Omental fat pad (tissue), 4 donors: ENCODE results near the gene NOD1. TPM values are rescaled to one million over a fixed set of nuclear protein-coding genes. Genes with fewer than 3 reads are reported as not detected.
"Not testable (repeated sequence)": the region's sequence is repeated elsewhere in the genome, so short reads cannot be mapped to it uniquely, and the experiment has no call there.

Experiments
- ATAC-seq: fragments of 150-250 bp; one replicate; pipeline ENCODE4 v1.9.1; 2016; ENCODE audit warnings: mild to moderate bottlenecking, moderate library complexity; ENCODE audit not compliant: low FRiP score
- DNase-seq: peaks from one replicate; pipeline ENCODE4 v3.0.0-alpha.2; 2019; ENCODE audit warnings: low spot score
- total RNA-seq, 4 donors: library from RNA; depleted of rRNA; stranded (reverse); fragments of >200 nt; gene quantifications; one replicate each; pipeline ENCODE4 v1.1.0, GENCODE V29; 2016
- TF ChIP-seq, protein P1 (sequence below), 3 donors: fragments of 450-650 bp; IDR thresholded peaks; one replicate each; pipeline ENCODE4 v1.5.1; 2016 to 2017; ENCODE audit warnings: antibody characterized with exemption in 3 of 3, mild to moderate bottlenecking in 3 of 3, moderate library complexity in 2 of 3

Gene NOD1
- total RNA-seq, 4 donors from 2014 or later = 18.8 to 48.7 (median 33.3) TPM

DNA sequence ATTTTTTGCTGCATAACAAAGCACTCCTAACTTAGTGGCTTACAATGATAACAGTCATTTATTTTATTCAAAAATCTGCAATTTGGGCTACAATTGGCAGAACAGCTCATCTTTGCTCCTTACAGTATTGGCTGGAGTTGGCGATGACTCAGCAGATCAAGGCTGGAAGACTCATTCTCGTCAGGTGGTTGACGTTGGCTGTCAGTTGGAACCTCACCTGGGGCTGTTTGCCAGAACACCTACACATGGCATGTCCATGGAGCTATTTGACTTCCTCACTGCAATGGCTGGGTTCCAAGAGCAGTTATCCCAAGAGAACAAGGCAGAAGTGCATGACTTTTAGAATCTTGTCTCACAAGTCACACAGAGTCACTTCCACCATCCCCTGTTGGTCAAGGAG, 75.1 kb downstream of the NOD1 start:
- TF ChIP-seq, protein P1, sequence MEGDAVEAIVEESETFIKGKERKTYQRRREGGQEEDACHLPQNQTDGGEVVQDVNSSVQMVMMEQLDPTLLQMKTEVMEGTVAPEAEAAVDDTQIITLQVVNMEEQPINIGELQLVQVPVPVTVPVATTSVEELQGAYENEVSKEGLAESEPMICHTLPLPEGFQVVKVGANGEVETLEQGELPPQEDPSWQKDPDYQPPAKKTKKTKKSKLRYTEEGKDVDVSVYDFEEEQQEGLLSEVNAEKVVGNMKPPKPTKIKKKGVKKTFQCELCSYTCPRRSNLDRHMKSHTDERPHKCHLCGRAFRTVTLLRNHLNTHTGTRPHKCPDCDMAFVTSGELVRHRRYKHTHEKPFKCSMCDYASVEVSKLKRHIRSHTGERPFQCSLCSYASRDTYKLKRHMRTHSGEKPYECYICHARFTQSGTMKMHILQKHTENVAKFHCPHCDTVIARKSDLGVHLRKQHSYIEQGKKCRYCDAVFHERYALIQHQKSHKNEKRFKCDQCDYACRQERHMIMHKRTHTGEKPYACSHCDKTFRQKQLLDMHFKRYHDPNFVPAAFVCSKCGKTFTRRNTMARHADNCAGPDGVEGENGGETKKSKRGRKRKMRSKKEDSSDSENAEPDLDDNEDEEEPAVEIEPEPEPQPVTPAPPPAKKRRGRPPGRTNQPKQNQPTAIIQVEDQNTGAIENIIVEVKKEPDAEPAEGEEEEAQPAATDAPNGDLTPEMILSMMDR (IDR thresholded peaks at IDR 0.05) = no peak
- DNase-seq = no peak
- ATAC-seq = no peak

DNA sequence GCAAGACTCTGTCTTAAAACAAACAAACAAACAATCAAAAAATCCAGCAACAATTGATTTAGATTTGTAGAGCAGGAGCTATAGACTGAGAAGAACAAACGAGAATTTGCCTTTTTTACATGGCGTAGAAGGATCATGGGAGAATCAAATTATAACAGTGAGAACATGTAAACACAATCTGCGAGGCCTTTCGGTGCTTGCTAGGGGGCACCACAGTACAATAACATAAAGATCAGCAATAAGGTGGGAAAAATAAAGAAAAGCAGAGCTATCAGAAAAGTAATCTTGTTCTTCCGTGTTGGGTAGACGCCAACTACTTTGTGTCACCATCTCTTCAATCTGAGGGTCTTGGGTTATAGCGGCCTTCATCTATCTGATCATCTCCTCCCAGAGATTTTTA, 82.2 kb downstream of the NOD1 start:
- DNase-seq (no peak), ATAC-seq (no peak)
- TF ChIP-seq, protein P1 (IDR thresholded peaks at IDR 0.05) = no peak

DNA sequence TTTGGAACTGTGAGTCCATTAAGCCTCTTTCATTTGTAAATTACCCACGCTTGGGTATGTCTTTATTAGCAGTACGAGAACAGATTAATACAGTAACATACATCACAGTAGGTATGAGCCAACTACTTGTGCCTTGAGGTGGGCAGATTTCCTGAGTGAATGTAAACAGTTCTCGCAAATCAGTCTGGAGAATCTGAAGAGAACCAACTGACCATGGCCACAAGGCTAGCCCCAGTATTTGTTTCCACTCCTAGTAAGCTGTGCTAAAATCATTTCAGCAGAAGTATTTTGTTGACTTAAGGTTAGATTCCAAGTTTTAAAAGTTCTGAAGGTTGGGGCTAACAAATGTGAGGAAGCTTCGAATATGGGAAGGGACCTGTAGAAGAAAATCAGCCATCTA, 82.9 kb downstream of the NOD1 start:
- TF ChIP-seq, protein P1 (IDR thresholded peaks at IDR 0.05) = no peak
- no peak for ATAC-seq

DNA sequence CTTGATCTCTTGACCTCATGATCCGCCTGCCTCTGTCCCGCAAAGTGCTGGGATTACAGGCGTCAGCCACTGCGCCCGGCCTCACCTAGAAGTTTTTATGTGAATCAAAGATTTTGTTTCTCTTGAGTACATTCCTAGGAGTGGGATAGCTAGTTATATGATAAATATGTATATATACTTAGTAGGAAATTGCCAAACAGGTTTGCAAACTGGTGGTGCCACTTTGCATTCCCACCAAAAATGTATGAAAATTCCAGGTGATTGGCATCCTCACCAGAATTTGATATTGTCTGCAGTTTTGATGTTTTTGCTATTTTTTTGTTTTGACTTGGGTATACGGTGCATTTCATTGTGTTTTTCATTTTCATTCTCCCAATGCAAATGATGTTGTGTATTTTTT, 86.8 kb downstream of the NOD1 start:
- DNase-seq (no peak), ATAC-seq (no peak)
- TF ChIP-seq, protein P1 (IDR thresholded peaks at IDR 0.05) = no peak

More for the DNA sequence above, 82.9 kb downstream of the NOD1 start:
- no peak for DNase-seq

DNA sequence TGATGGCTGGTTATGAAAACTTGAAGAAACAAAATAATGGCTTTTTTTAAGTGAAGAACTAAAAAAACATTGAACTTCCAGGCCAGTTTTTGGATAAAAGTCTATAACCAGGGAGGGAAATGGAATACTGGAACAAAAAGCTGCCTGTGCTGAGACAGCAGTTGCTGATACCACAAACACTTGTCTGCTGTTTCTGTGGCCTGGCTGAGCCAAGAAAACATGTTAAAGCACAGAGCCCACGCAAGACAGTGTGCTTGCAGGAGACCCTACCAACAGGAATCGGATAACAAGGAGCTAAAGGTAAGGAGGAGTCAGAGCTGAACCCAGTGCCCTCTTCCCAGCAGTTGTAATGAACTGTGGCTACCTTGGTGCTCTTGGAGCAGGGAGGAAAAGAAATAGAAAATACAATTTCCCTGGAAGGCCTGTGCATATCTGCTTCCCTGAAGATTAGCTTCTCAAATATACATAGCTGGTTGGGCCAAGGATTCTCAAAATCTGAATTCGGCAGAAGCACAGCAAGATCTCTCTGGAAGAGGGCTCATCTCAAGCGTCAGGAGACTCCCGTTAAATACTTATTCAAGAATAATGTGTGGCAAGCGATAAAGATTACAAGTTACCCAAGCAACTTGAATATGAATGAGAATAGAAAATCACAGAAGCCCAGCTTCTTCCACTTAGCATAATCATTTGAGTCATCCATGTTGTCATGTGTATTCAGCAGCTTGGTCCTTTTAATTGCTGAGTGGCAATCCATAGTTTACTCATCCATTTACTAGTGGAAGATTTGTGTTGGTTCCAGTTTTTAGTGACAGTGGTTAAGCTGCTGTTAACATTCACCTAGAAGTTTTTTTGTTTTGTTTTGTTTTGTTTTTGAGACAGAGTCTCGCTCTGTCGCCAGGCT, 87.6 kb downstream of the NOD1 start:
- DNase-seq (no peak), ATAC-seq (no peak)
- TF ChIP-seq, protein P1 (IDR thresholded peaks at IDR 0.05) = no peak

DNA sequence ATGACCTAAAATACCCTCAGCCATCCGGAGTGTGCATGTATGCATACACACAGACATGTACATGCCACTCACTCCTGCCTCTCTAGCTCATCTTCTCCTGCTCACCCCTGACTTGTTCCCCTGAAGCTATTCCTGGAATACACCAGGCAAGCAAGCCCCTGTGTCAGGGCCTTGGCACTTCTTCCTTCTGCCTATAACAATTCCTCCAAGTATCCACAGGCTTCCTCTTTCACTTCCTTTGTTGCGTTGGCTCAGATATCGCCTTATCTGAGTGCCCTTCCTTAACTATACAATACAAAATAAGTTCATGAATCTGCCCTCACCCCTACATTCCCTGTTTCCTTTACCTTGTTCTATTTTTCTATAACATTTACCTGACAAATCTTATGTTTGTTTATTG, 88.8 kb downstream of the NOD1 start:
- ATAC-seq (no peak), DNase-seq (no peak)
- TF ChIP-seq, protein P1 (IDR thresholded peaks at IDR 0.05) = no peak

DNA sequence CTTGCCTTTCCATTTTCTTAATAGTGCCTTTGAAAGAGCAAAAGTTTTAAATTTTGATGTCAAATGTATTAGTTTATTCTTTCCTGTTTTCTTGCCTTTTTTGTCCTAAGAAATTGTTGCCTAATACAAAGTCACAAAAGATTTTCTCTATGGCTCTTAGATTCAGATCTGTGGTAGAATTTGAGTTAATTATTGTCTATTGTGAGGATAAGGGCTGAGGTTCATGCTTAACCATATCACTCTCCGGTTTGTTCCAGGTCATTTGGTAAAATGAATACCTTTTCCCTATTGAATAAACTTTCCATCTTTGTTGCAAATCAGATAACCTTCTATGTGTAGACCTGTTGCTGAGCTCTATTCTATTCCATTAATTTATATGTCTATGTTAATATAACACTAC, 96.0 kb downstream of the NOD1 start:
- DNase-seq = no peak
- TF ChIP-seq, protein P1 (IDR thresholded peaks at IDR 0.05) = no peak
- no peak for ATAC-seq

DNA sequence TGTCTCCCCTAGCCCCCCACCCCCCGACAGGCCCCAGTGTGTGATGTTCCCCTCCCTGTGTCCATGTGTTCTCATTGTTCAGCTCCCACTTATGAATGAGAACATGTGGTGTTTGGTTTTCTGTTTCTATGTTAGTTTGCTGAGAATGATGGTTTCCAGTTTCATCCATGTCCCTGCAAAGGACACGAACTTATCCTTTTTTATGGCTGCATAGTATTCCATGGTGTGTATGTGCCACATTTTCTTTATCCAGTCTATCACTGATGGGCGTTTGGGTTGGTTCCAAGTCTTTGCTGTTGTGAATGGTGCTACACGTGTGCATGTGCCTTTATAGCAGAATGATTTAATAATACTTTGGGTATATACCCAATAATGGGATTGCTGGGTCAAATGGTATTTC, 97.8 kb downstream of the NOD1 start:
- ATAC-seq, DNase-seq: not testable (repeated sequence)
